GM20431 (cell line): ENCODE measurements around the gene A2M.
"Not testable (repeated sequence)": the region's sequence is repeated elsewhere in the genome, so short reads cannot be mapped to it uniquely, and the experiment has no call there.

Experiments used
- in situ Hi-C: fragments of 300-500 bp; cut with MseI, MboI; formaldehyde crosslinking; loops from one replicate; pipeline ENCODE4 v1.15.0; 2020; ENCODE audit warnings: low sequenced_read_pairs; ENCODE audit not compliant: unreplicated experiment

A2M gene

GRCh38 chr12:9115731-9116559 lies at the start of gene A2M:
TSS of gene A2M (minus strand) at chr12:9115919. CDS start at chr12:9115849, 70 bp downstream.
- in situ Hi-C loops: no loop called here

- in situ Hi-C loops: no loop called here
Observed at GRCh38 chr12:9163392-9163791, 47.7 kb upstream of the A2M start.

GRCh38 chr12:9156119-9156518 lies 40.4 kb upstream of the A2M start:
- in situ Hi-C loops: no loop called here

- in situ Hi-C loops: no loop called here
Observed at GRCh38 chr12:9149372-9149771, 33.7 kb upstream of the A2M start.

GRCh38 chr12:9148926-9149325 lies 33.2 kb upstream of the A2M start:
- in situ Hi-C loops: no loop called here

GRCh38 chr12:9147461-9147860 lies 31.7 kb upstream of the A2M start:
- in situ Hi-C loops: no loop called here

GRCh38 chr12:9144730-9145106 lies 29.0 kb upstream of the A2M start:
- in situ Hi-C loops: no loop called here

- in situ Hi-C loops: no loop called here
Observed at GRCh38 chr12:9143929-9144729, 28.4 kb upstream of the A2M start.

GRCh38 chr12:9143137-9143536 lies 27.4 kb upstream of the A2M start:
- in situ Hi-C loops: no loop called here

- in situ Hi-C loops: not testable (repeated sequence)
Observed at GRCh38 chr12:9139588-9140290, 24.0 kb upstream of the A2M start.

GRCh38 chr12:9135903-9136310 lies 20.2 kb upstream of the A2M start:
- in situ Hi-C loops: no loop called here

GRCh38 chr12:9134981-9135628 lies 19.4 kb upstream of the A2M start:
- in situ Hi-C loops: no loop called here

- in situ Hi-C loops: no loop called here
Observed at GRCh38 chr12:9133216-9133916, 17.6 kb upstream of the A2M start.

GRCh38 chr12:9132008-9132535 lies 16.4 kb upstream of the A2M start:
- in situ Hi-C loops: no loop called here

- in situ Hi-C loops: no loop called here
Observed at GRCh38 chr12:9130244-9130643, 14.5 kb upstream of the A2M start.

GRCh38 chr12:9127936-9128663 lies 12.4 kb upstream of the A2M start:
- in situ Hi-C loops: no loop called here

GRCh38 chr12:9127484-9127883 lies 11.8 kb upstream of the A2M start:
- in situ Hi-C loops: no loop called here

GRCh38 chr12:9124383-9125031 lies 8.8 kb upstream of the A2M start:
- in situ Hi-C loops: no loop called here
